CD4-positive, alpha-beta T cell (primary cell): ENCODE measurements around the gene COPE. TPM values are rescaled to one million over a fixed set of nuclear protein-coding genes. Genes with fewer than 3 reads are reported as not detected.
"Not testable (repeated sequence)": the region's sequence is repeated elsewhere in the genome, so short reads cannot be mapped to it uniquely, and the experiment has no call there.

Experiments
- ATAC-seq: fragments of 200-7000 bp; cut with Tn5 transposase; one replicate; pipeline ENCODE4 v1.10.0; 2022; ENCODE audit warnings: mild to moderate bottlenecking; ENCODE audit not compliant: poor library complexity
- CTCF ChIA-PET: fragments of 350-600 bp; sonication (Branson Sonifier 250); formaldehyde crosslinking; loops from one replicate; lab custom pipeline; 2021; ENCODE audit warnings: antibody characterized with exemption, inconsistent platforms; lab: Charles Lee
- POLR2A ChIA-PET: fragments of 350-600 bp; sonication (Branson Sonifier 250); formaldehyde crosslinking; loops from one replicate; lab custom pipeline; 2021; ENCODE audit warnings: antibody characterized with exemption, inconsistent platforms; lab: Charles Lee
- DNase-seq, 14 experiments: peaks; one replicate each; pipeline ENCODE4 v3.0.0-alpha.2; 2013 to 2020; ENCODE audit warnings: mixed read lengths in 2 of 14
- H3K27ac ChIP-seq, 2 donors: one replicate each; pipeline versions ENCODE4 v1.5.1 to v1.7.0; 2013; ENCODE audit warnings: low read length in 2 of 2, low read depth in 1 of 2, mild to moderate bottlenecking in 1 of 2
- H3K27me3 ChIP-seq, 2 experiments: 1 replicate in 1 of 2; 2 replicates in 1 of 2; pipeline versions ENCODE4 v1.6.1 to v1.7.0; 2013; ENCODE audit warnings: low read length in 2 of 2, control low read depth in 1 of 2, mild to moderate bottlenecking in 1 of 2, moderate library complexity in 1 of 2; ENCODE audit not compliant: insufficient read depth in 2 of 2, control insufficient read depth in 1 of 2
- H3K36me3 ChIP-seq: one replicate; pipeline ENCODE4 v1.6.1; 2013; ENCODE audit warnings: low read length, control low read depth; ENCODE audit not compliant: insufficient read depth
- H3K4me1 ChIP-seq: one replicate; pipeline ENCODE4 v1.6.1; 2013; ENCODE audit warnings: low read length, control low read depth; ENCODE audit not compliant: insufficient read depth
- H3K4me3 ChIP-seq: one replicate; pipeline ENCODE4 v1.5.1; 2013; ENCODE audit warnings: mild to moderate bottlenecking, low read length, moderate library complexity
- H3K9me3 ChIP-seq, 2 experiments: 1 replicate in 1 of 2; 2 replicates in 1 of 2; pipeline versions ENCODE4 v1.6.1 to v1.7.0; 2013; ENCODE audit warnings: low read length in 2 of 2, mild to moderate bottlenecking in 2 of 2, control low read depth in 1 of 2, moderate library complexity in 1 of 2; ENCODE audit not compliant: control insufficient read depth in 1 of 2, insufficient read depth in 1 of 2
- H3K27ac Mint-ChIP-seq: one replicate; pipeline ENCODE4 v1.8.0; 2020; ENCODE audit warnings: mixed read lengths
- H3K27me3 Mint-ChIP-seq: one replicate; pipeline ENCODE4 v1.8.0; 2021; ENCODE audit warnings: mixed read lengths
- H3K36me3 Mint-ChIP-seq: one replicate; pipeline ENCODE4 v1.8.0; 2021; ENCODE audit warnings: low read depth, mixed read lengths
- H3K4me1 Mint-ChIP-seq: one replicate; pipeline ENCODE4 v1.8.0; 2021; ENCODE audit warnings: low read depth, mixed read lengths
- H3K4me3 Mint-ChIP-seq: one replicate; pipeline ENCODE4 v1.8.0; 2020; ENCODE audit warnings: mild to moderate bottlenecking, mixed read lengths
- H3K9me3 Mint-ChIP-seq: one replicate; pipeline ENCODE4 v1.8.0; 2020; ENCODE audit warnings: mixed read lengths
- intact Hi-C, 2 experiments: fragments of 100-400 bp; cut with DNase I in 1 of 2; cut with micrococcal nuclease in 1 of 2; formaldehyde crosslinking; loops; one replicate each; pipeline versions ENCODE4 v1.15.1 to v1.9.0; 2023 to 2025; cut with DNase I, micrococcal nuclease
- total RNA-seq, 174 experiments: library from RNA in 2 of 174; stranded (reverse) in 2 of 174; gene quantifications; one replicate each; pipeline ENCODE4 v1.2.3 and lab custom pipeline; 2021 to 2026
- TF ChIP-seq, protein P1 (sequence below): fragments of 200-600 bp; IDR thresholded peaks from one replicate; pipeline ENCODE4 v1.8.0; 2022; ENCODE audit warnings: antibody characterized with exemption, mild to moderate bottlenecking

COPE gene
- total RNA-seq, 2 experiments from 2014 or later = 135 to 143 TPM

DNA sequence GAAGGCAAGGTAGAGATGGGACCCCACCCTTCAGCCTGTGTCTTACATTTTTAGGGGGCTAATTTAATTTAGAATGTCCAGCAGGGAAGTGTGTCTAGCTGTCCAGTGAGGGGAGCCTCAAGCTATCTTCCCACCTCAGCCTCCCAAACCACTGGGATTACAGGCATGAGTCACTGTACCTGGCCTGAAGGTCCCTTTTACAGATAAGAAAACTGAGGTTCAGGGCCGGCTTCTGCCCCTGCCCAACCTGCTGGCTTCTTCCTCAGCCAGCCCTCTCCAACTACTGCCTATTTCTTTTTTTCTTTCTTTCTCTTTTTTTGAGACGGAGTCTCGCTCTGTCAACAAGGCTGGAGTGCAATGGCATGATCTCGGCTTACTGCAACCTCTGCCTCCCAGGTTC is 41.2 kb upstream of the COPE start:
- ChIA-PET POLR2A (no interaction called here), CTCF (no interaction called here)
- no peak for ATAC-seq
- peaks cover 3% of the 10 kb centered on the region in 2 experiments for H3K27me3 ChIP-seq
- Mint-ChIP-seq H3K4me1 (peaks cover 12% of the 10 kb centered on the region), H3K9me3 (no peaks in the 10 kb centered on the region), H3K27ac (no peak overlapping the region), H3K27me3 (peaks cover 6% of the 10 kb centered on the region), H3K4me3 (no peak overlapping the region), H3K36me3 (no peaks in the 10 kb centered on the region)
- H3K9me3 ChIP-seq = peaks cover 0 to under 1% of the 10 kb centered on the region in 2 experiments
- H3K36me3 ChIP-seq = no peaks in the 10 kb centered on the region
- no peak overlapping the region for H3K27ac ChIP-seq
- peaks cover 11% of the 10 kb centered on the region for H3K4me1 ChIP-seq
- DNase-seq = no peak
- TF ChIP-seq, protein P1, sequence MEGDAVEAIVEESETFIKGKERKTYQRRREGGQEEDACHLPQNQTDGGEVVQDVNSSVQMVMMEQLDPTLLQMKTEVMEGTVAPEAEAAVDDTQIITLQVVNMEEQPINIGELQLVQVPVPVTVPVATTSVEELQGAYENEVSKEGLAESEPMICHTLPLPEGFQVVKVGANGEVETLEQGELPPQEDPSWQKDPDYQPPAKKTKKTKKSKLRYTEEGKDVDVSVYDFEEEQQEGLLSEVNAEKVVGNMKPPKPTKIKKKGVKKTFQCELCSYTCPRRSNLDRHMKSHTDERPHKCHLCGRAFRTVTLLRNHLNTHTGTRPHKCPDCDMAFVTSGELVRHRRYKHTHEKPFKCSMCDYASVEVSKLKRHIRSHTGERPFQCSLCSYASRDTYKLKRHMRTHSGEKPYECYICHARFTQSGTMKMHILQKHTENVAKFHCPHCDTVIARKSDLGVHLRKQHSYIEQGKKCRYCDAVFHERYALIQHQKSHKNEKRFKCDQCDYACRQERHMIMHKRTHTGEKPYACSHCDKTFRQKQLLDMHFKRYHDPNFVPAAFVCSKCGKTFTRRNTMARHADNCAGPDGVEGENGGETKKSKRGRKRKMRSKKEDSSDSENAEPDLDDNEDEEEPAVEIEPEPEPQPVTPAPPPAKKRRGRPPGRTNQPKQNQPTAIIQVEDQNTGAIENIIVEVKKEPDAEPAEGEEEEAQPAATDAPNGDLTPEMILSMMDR = no peak
- intact Hi-C loops = no loop called here
- H3K4me3 ChIP-seq = no peak overlapping the region

DNA sequence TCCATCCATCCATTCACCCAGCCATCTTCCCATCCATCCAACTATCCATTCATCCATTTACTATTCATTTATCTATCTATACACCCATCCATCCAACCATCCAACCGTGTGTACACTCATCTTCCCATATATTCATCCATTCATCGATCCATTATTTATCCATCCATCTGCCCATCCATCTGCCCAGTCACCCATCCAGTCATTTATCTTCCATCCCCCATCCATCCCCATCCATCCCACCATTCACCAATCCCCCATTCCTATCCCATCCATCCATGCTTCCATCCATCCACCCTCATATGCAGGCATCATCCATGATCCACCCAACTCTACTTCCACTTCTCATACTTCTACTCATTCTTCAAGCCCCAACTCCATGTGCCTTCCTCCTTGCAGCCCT is 35.9 kb upstream of the COPE start:
- CTCF ChIA-PET = no interaction called here
- Mint-ChIP-seq H3K4me3 (no peak overlapping the region), H3K4me1 (no peaks in the 10 kb centered on the region), H3K27me3 (no peaks in the 10 kb centered on the region), H3K36me3 (no peaks in the 10 kb centered on the region), H3K9me3 (peaks cover 4% of the 10 kb centered on the region), H3K27ac (no peak overlapping the region)
- Histone ChIP-seq H3K36me3 (no peaks in the 10 kb centered on the region), H3K27me3 (no peaks in the 10 kb centered on the region), H3K9me3 (peaks cover 0 to 3% of the 10 kb centered on the region in 2 experiments), H3K27ac (no peak overlapping the region), H3K4me3 (no peak overlapping the region), H3K4me1 (no peaks in the 10 kb centered on the region)
- POLR2A ChIA-PET = no interaction called here
- ATAC-seq (no peak), DNase-seq (no peak)
- intact Hi-C loops = loop anchor here in 1 of 2 experiments (10.0 kb wide), 1 partner anchor 70 kb away; no protein-coding TSS in a partner anchor
- TF ChIP-seq, protein P1 = no peak

DNA sequence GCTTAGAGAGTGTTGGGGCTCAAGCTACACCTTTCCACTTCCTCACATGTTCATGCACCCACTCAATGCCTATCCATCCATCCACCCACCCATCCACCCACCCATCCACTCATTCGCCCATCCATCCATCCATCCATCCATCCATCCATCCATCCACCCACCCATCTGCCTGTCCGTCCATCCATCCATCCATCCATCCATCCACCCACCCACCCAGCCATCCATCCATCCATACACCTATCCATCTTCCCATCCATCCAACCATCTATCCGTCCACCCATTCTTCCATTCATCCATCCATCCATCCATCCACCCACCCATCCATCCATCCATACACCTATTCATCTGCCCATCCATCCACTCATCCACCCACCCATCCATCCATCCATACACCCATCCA is 34.9 kb upstream of the COPE start:
- DNase-seq (no peak), ATAC-seq (no peak)
- POLR2A ChIA-PET = no interaction called here
- no peaks in the 10 kb centered on the region for H3K27me3 ChIP-seq
- H3K9me3 ChIP-seq = peaks cover 0 to 3% of the 10 kb centered on the region in 2 experiments
- H3K9me3 Mint-ChIP-seq = peaks cover 4% of the 10 kb centered on the region
- TF ChIP-seq, protein P1 = no peak
- H3K27ac Mint-ChIP-seq = no peak overlapping the region
- CTCF ChIA-PET = no interaction called here
- no peaks in the 10 kb centered on the region for H3K4me1 Mint-ChIP-seq
- no peak overlapping the region for H3K4me3 ChIP-seq
- H3K4me3 Mint-ChIP-seq = no peak overlapping the region
- H3K36me3 ChIP-seq = no peaks in the 10 kb centered on the region
- H3K27me3 Mint-ChIP-seq = no peaks in the 10 kb centered on the region
- peaks cover under 1% of the 10 kb centered on the region for H3K4me1 ChIP-seq
- intact Hi-C loops = loop anchor here in 1 of 2 experiments (10.0 kb wide), 1 partner anchor 69 kb away; no protein-coding TSS in a partner anchor
- H3K36me3 Mint-ChIP-seq = no peaks in the 10 kb centered on the region
- H3K27ac ChIP-seq = no peak overlapping the region

DNA sequence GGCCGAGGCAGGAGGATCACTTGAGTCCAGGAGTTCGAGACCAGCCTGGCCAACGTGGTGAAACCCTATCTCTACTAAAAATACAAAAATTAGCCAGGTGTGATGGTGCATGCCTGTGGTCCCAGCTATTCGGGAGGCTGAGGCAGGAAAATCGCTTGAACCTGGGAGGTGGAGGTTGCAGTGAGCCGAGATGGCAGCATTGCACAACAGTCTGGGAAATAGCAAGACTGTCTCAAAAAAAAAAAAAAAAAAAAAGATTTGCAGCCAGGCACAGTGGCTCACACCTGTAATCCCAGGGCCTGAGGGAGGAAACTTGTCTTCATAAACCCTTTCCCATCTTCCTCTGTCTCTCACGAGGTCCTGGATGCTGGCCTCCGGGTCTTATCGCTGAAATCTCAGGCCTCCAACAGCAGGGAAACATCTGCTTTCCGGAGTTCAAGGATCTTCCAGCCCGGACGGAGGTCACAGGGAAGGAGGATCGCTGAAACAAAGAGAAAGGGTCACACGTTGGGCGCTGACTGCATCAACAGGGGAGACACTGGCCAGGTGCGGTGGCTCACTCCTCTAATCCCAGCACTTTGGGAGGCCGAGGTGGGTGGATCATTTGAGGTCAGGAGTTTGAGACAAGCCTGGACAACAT is 33.3 kb upstream of the COPE start:
- H3K4me3 ChIP-seq, H3K27me3 ChIP-seq, H3K36me3 Mint-ChIP-seq, H3K27ac ChIP-seq, H3K27ac Mint-ChIP-seq, ATAC-seq, POLR2A ChIA-PET, H3K36me3 ChIP-seq, H3K9me3 Mint-ChIP-seq, H3K4me1 Mint-ChIP-seq, CTCF ChIA-PET, H3K27me3 Mint-ChIP-seq, DNase-seq, H3K4me3 Mint-ChIP-seq: not testable (repeated sequence)
- H3K9me3 ChIP-seq = peaks cover 0 to 10% of the 10 kb centered on the region in 2 experiments
- peaks cover 13% of the 10 kb centered on the region for H3K4me1 ChIP-seq
- intact Hi-C loops = loop anchor here in 1 of 2 experiments (10.0 kb wide), 1 partner anchor 68 kb away; no protein-coding TSS in a partner anchor
